ENCODE measurements around the gene SLTM.
"Not testable (repeated sequence)": the region's sequence is repeated elsewhere in the genome, so short reads cannot be mapped to it uniquely, and the experiment has no call there.

SLTM gene

GRCh38 chr15:58951388-58952007 lies 18.0 kb upstream of the SLTM start:
- DNase-seq (ENCODE audit: low read depth), result peak; percentile 78
- TF ChIP-seq CTCF (IDR thresholded peaks at IDR 0.05; ENCODE audit: control insufficient read depth, extremely low read depth, insufficient read depth), result no peak
- no peak overlapping the region for H3K4me3 ChIP-seq (ENCODE audit: low read depth, low read length)

- DNase-seq (ENCODE audit: low read depth), result no peak
- no peak for TF ChIP-seq CTCF (IDR thresholded peaks at IDR 0.05; ENCODE audit: control insufficient read depth, extremely low read depth, insufficient read depth)
Observed at GRCh38 chr15:58947179-58947578, 13.7 kb upstream of the SLTM start.

GRCh38 chr15:58934974-58935373 lies 1.5 kb upstream of the SLTM start:
- not testable (repeated sequence) for DNase-seq (ENCODE audit: low read depth); H3K4me3 ChIP-seq (ENCODE audit: low read depth, low read length)

More at GRCh38 chr15:58947179-58947578, 13.7 kb upstream of the SLTM start:
- no peak overlapping the region for H3K4me3 ChIP-seq (ENCODE audit: low read depth, low read length)

- peak overlapping the region; percentile 98 for H3K4me3 ChIP-seq (ENCODE audit: low read depth, low read length)
- DNase-seq (ENCODE audit: low read depth), result no peak
- no peak for TF ChIP-seq CTCF (IDR thresholded peaks at IDR 0.05; ENCODE audit: control insufficient read depth, extremely low read depth, insufficient read depth)
Observed at GRCh38 chr15:58934521-58934920, 1.0 kb upstream of the SLTM start.

- H3K4me3 ChIP-seq (ENCODE audit: low read depth, low read length), result peak overlapping the region; percentile 98
- DNase-seq (ENCODE audit: low read depth), result no peak
- TF ChIP-seq CTCF (IDR thresholded peaks at IDR 0.05; ENCODE audit: control insufficient read depth, extremely low read depth, insufficient read depth), result no peak
Observed at GRCh38 chr15:58934114-58934447, 602 bp upstream of the SLTM start.

- H3K4me3 ChIP-seq (ENCODE audit: low read depth, low read length), result peak overlapping the region; percentile 98
- DNase-seq (ENCODE audit: low read depth), result no peak
- TF ChIP-seq CTCF (IDR thresholded peaks at IDR 0.05; ENCODE audit: control insufficient read depth, extremely low read depth, insufficient read depth), result no peak
Observed at GRCh38 chr15:58932710-58933280, 684 bp downstream of the SLTM start.

GRCh38 chr15:58931987-58932588 lies 1.4 kb downstream of the SLTM start:
- peak overlapping the region; percentile 98 for H3K4me3 ChIP-seq (ENCODE audit: low read depth, low read length)
- peak; percentile 77 for DNase-seq (ENCODE audit: low read depth)
- no peak for TF ChIP-seq CTCF (IDR thresholded peaks at IDR 0.05; ENCODE audit: control insufficient read depth, extremely low read depth, insufficient read depth)

Measured in LNCaP clone FGC (cell line).